MM.1S (cell line): ENCODE measurements around the gene SQOR.

Experiments used
- DNase-seq: peaks from one replicate; pipeline ENCODE4 v3.0.0-alpha.2; 2015
- H2AFZ ChIP-seq: fragments of 300-600 bp; sonication (generic); 2 replicates; pipeline ENCODE4 v1.6.0; 2016; ENCODE audit warnings: antibody characterized with exemption, low read length
- H3F3A ChIP-seq: fragments of 300-600 bp; sonication (generic); 2 replicates; pipeline ENCODE4 v1.6.1; 2016; ENCODE audit warnings: mild to moderate bottlenecking, antibody characterized with exemption, low read length, moderate library complexity, mixed read lengths; ENCODE audit not compliant: insufficient read depth
- H3K27ac ChIP-seq: fragments of 300-600 bp; sonication (generic); 2 replicates; pipeline ENCODE4 v1.5.1; 2016; ENCODE audit warnings: mild to moderate bottlenecking, low read length
- H3K27me3 ChIP-seq: fragments of 300-600 bp; sonication (generic); replicated peaks from 2 replicates; pipeline ENCODE4 v1.6.0; 2016; ENCODE audit warnings: low read length; ENCODE audit not compliant: insufficient read depth
- H3K36me3 ChIP-seq: fragments of 300-600 bp; sonication (generic); replicated peaks from 2 replicates; pipeline ENCODE4 v1.6.1; 2016; ENCODE audit warnings: mild to moderate bottlenecking, low read length, mixed read lengths; ENCODE audit not compliant: insufficient read depth
- H3K4me1 ChIP-seq: fragments of 300-600 bp; sonication (generic); 2 replicates; pipeline ENCODE4 v1.6.1; 2016; ENCODE audit warnings: low read length, mixed read lengths
- H3K4me2 ChIP-seq: fragments of 300-600 bp; sonication (generic); 2 replicates; pipeline ENCODE4 v1.6.0; 2016; ENCODE audit warnings: low read depth, low read length
- H3K4me3 ChIP-seq: fragments of 300-600 bp; sonication (generic); 2 replicates; pipeline ENCODE4 v1.5.1; 2016; ENCODE audit warnings: low read length, mixed read lengths
- H3K79me2 ChIP-seq: fragments of 300-600 bp; sonication (generic); 2 replicates; pipeline ENCODE4 v1.6.1; 2016; ENCODE audit warnings: mixed run types, low read length, mixed read lengths
- H3K9ac ChIP-seq: fragments of 300-600 bp; sonication (generic); 2 replicates; pipeline ENCODE4 v1.6.1; 2016; ENCODE audit warnings: low read length, mixed read lengths
- H3K9me2 ChIP-seq: fragments of 300-600 bp; sonication (generic); replicated peaks from 2 replicates; pipeline ENCODE4 v1.6.1; 2016; ENCODE audit warnings: mild to moderate bottlenecking, low read length, mixed read lengths; ENCODE audit not compliant: insufficient read depth
- H3K9me3 ChIP-seq: fragments of 300-600 bp; sonication (generic); replicated peaks from 2 replicates; pipeline ENCODE4 v1.6.1; 2016; ENCODE audit warnings: mild to moderate bottlenecking, low read length, mixed read lengths; ENCODE audit not compliant: insufficient read depth
- H4K20me1 ChIP-seq: fragments of 300-600 bp; sonication (generic); 2 replicates; pipeline ENCODE4 v1.6.1; 2016; ENCODE audit warnings: mild to moderate bottlenecking, low read length, moderate library complexity, mixed read lengths; ENCODE audit not compliant: insufficient read depth
- EZH2 ChIP-seq: fragments of 300-600 bp; sonication (generic); optimal IDR thresholded peaks from 2 replicates; pipeline ENCODE3; 2017; ENCODE audit warnings: low read depth, mild to moderate bottlenecking, antibody characterized with exemption, low read length, mixed read lengths
- EZH2phosphoT487 ChIP-seq: fragments of 300-600 bp; sonication (generic); IDR thresholded peaks from 2 replicates; pipeline ENCODE4 v1.6.1; 2018; ENCODE audit warnings: antibody characterized with exemption, low read length
- TF ChIP-seq, protein P1 (sequence below): fragments of 300-600 bp; sonication (generic); IDR thresholded peaks from 2 replicates; pipeline ENCODE4 v1.5.1; 2016; ENCODE audit warnings: antibody characterized with exemption, low read length, mixed read lengths

SQOR gene

GRCh38 chr15:45662375-45662774 lies 27.5 kb downstream of the SQOR start:
- Histone ChIP-seq H3K27ac (no peak overlapping the region), H3K9ac (no peak overlapping the region), H3F3A (no peaks in the 10 kb centered on the region), H3K36me3 (no peaks in the 10 kb centered on the region; the same call in 1 of the 2 replicates), H4K20me1 (no peaks in the 10 kb centered on the region), H2AFZ (no peak overlapping the region), H3K4me2 (no peak overlapping the region), H3K9me2 (no peaks in the 10 kb centered on the region), H3K79me2 (peaks cover 13% of the 10 kb centered on the region), H3K27me3 (no peaks in the 10 kb centered on the region), H3K4me3 (no peak overlapping the region), H3K4me1 (no peaks in the 10 kb centered on the region), H3K9me3 (no peaks in the 10 kb centered on the region)
- DNase-seq, result no peak
- TF ChIP-seq, protein P1, sequence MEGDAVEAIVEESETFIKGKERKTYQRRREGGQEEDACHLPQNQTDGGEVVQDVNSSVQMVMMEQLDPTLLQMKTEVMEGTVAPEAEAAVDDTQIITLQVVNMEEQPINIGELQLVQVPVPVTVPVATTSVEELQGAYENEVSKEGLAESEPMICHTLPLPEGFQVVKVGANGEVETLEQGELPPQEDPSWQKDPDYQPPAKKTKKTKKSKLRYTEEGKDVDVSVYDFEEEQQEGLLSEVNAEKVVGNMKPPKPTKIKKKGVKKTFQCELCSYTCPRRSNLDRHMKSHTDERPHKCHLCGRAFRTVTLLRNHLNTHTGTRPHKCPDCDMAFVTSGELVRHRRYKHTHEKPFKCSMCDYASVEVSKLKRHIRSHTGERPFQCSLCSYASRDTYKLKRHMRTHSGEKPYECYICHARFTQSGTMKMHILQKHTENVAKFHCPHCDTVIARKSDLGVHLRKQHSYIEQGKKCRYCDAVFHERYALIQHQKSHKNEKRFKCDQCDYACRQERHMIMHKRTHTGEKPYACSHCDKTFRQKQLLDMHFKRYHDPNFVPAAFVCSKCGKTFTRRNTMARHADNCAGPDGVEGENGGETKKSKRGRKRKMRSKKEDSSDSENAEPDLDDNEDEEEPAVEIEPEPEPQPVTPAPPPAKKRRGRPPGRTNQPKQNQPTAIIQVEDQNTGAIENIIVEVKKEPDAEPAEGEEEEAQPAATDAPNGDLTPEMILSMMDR, result no peak
- no peak for TF ChIP-seq EZH2

- no peak for TF ChIP-seq EZH2
- TF ChIP-seq, protein P1, result no peak
- no peak for TF ChIP-seq EZH2phosphoT487
- Histone ChIP-seq H3K9ac (no peak overlapping the region), H3K4me1 (no peaks in the 10 kb centered on the region), H2AFZ (no peak overlapping the region), H3F3A (no peaks in the 10 kb centered on the region), H4K20me1 (no peaks in the 10 kb centered on the region), H3K9me3 (no peaks in the 10 kb centered on the region), H3K36me3 (no peaks in the 10 kb centered on the region; the same call in 1 of the 2 replicates), H3K27me3 (no peaks in the 10 kb centered on the region), H3K4me3 (no peak overlapping the region), H3K4me2 (no peak overlapping the region), H3K79me2 (no peaks in the 10 kb centered on the region), H3K9me2 (no peaks in the 10 kb centered on the region), H3K27ac (no peak overlapping the region)
- no peak for DNase-seq
Observed at GRCh38 chr15:45664451-45664850, 29.6 kb downstream of the SQOR start.

DNA sequence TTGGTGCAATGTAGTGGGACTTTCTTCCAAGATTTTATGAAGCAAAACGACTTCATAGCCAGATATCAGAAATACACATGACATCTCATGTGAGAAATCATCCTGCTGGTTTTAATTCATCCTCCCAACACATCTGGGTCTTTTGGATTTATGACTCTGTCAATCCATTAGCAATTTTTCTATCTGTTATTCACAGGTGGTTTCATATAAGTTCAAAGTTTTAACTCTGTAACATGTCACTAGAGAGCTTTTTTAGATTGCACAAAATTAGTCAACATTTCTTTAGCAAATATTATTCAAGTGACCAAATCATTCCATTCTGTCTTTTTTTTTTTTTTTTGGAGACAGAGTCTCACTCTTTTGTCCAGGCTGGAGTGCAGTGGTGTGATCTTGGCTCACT lies 30.4 kb downstream of the SQOR start:
- no peaks in the 10 kb centered on the region for H3K27me3 ChIP-seq
- H3K9me3 ChIP-seq, result no peaks in the 10 kb centered on the region
- H3K4me2 ChIP-seq, result no peak overlapping the region
- H3K9ac ChIP-seq, result no peak overlapping the region
- H3K36me3 ChIP-seq, result no peaks in the 10 kb centered on the region; the same call in 1 of the 2 replicates
- no peak for DNase-seq
- H3F3A ChIP-seq, result no peaks in the 10 kb centered on the region
- H3K4me3 ChIP-seq, result no peak overlapping the region
- no peak overlapping the region for H3K27ac ChIP-seq
- no peaks in the 10 kb centered on the region for H3K4me1 ChIP-seq
- TF ChIP-seq, protein P1, result no peak
- TF ChIP-seq EZH2 (no peak), EZH2phosphoT487 (no peak)
- no peak overlapping the region for H2AFZ ChIP-seq
- H3K79me2 ChIP-seq, result no peaks in the 10 kb centered on the region
- H3K9me2 ChIP-seq, result no peaks in the 10 kb centered on the region
- H4K20me1 ChIP-seq, result no peaks in the 10 kb centered on the region
